Measurements from ENCODE around the gene BLM. TPM values are rescaled to one million over a fixed set of nuclear protein-coding genes. Genes with fewer than 3 reads are reported as not detected.
A peak's percentile ranks its signal among the peaks of the same experiment; 100 is the strongest.

Gene BLM
- polyA plus RNA-seq, 1 of the 3 experiments (the other 2 are of a cell fraction) = 2.7 TPM

GRCh38 chr15:90818251-90819210, 101.4 kb downstream of the BLM start:
- Histone ChIP-seq H3F3A (replicated peaks; ENCODE audit: insufficient read depth) (no peaks in the 10 kb centered on the region), H3K4me2 (no peak overlapping the region), H4K20me1 (ENCODE audit: insufficient read depth) (no peaks in the 10 kb centered on the region), H3K27me3 (ENCODE audit: insufficient read depth) (no peaks in the 10 kb centered on the region), H3K4me1 (ENCODE audit: control insufficient read depth in 1 of 2, insufficient read depth in 2 of 2, low read depth in 1 of 2, low read length in 1 of 2) (peaks cover 0 to 16% of the 10 kb centered on the region in 2 experiments; a peak in 1 of 4 replicates), H3K79me2 (ENCODE audit: insufficient read depth) (no peaks in the 10 kb centered on the region), H3K27ac (ENCODE audit: low read depth in 2 of 2, low read length in 1 of 2) (no peak overlapping the region), H3K9me2 (no peaks in the 10 kb centered on the region), H3K9ac (no peak overlapping the region), H3K4me3 (ENCODE audit: low read depth in 2 of 2, low read length in 1 of 2) (no peak overlapping the region), H3K36me3 (replicated peaks in 1 of 2; ENCODE audit: control insufficient read depth in 1 of 2, insufficient read depth in 2 of 2, low read length in 1 of 2) (no peaks in the 10 kb centered on the region), H2AFZ (ENCODE audit: low read depth) (no peak overlapping the region), H3K9me3 (no peaks in the 10 kb centered on the region)
- 77% methylated on average over 19 of the region's 26 CpGs for WGBS (ENCODE audit: low lambda C conversion rate)
- ChIA-PET POLR2A (interaction anchor here (0.6 kb wide), 1 partner anchor 15 kb away, joined by 4 read pairs; no protein-coding TSS in a partner anchor), CTCF (interaction anchor here (1.0 to 1.8 kb wide), 2 partner anchors 22 to 67 kb away, joined by 3 to 9 read pairs; no protein-coding TSS in a partner anchor)
- no peak for TF ChIP-seq NFIC (IDR thresholded peaks at IDR 0.05; ENCODE audit: borderline replicate concordance)
- TF ChIP-seq, protein P1, sequence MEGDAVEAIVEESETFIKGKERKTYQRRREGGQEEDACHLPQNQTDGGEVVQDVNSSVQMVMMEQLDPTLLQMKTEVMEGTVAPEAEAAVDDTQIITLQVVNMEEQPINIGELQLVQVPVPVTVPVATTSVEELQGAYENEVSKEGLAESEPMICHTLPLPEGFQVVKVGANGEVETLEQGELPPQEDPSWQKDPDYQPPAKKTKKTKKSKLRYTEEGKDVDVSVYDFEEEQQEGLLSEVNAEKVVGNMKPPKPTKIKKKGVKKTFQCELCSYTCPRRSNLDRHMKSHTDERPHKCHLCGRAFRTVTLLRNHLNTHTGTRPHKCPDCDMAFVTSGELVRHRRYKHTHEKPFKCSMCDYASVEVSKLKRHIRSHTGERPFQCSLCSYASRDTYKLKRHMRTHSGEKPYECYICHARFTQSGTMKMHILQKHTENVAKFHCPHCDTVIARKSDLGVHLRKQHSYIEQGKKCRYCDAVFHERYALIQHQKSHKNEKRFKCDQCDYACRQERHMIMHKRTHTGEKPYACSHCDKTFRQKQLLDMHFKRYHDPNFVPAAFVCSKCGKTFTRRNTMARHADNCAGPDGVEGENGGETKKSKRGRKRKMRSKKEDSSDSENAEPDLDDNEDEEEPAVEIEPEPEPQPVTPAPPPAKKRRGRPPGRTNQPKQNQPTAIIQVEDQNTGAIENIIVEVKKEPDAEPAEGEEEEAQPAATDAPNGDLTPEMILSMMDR (IDR thresholded peaks at IDR 0.05) = peak; percentile 18; the same call in 1 of the 2 replicates
- peak; percentile 40 for DNase-seq

GRCh38 chr15:90819390-90819789, 102.2 kb downstream of the BLM start:
- Histone ChIP-seq H3K4me3 (ENCODE audit: low read depth in 2 of 2, low read length in 1 of 2) (no peak overlapping the region), H3F3A (replicated peaks; ENCODE audit: insufficient read depth) (no peaks in the 10 kb centered on the region), H4K20me1 (ENCODE audit: insufficient read depth) (no peaks in the 10 kb centered on the region), H3K9ac (no peak overlapping the region), H3K4me1 (ENCODE audit: control insufficient read depth in 1 of 2, insufficient read depth in 2 of 2, low read depth in 1 of 2, low read length in 1 of 2) (peaks cover 0 to 16% of the 10 kb centered on the region in 2 experiments; a peak in 1 of 4 replicates), H3K27ac (ENCODE audit: low read depth in 2 of 2, low read length in 1 of 2) (no peak overlapping the region), H3K79me2 (ENCODE audit: insufficient read depth) (no peaks in the 10 kb centered on the region), H3K4me2 (no peak overlapping the region), H3K9me2 (no peaks in the 10 kb centered on the region), H3K9me3 (no peaks in the 10 kb centered on the region), H3K27me3 (ENCODE audit: insufficient read depth) (no peaks in the 10 kb centered on the region), H3K36me3 (replicated peaks in 1 of 2; ENCODE audit: control insufficient read depth in 1 of 2, insufficient read depth in 2 of 2, low read length in 1 of 2) (no peaks in the 10 kb centered on the region), H2AFZ (ENCODE audit: low read depth) (no peak overlapping the region)
- DNase-seq = no peak
- ChIA-PET CTCF (no interaction called here), POLR2A (no interaction called here)
- TF ChIP-seq, protein P2, sequence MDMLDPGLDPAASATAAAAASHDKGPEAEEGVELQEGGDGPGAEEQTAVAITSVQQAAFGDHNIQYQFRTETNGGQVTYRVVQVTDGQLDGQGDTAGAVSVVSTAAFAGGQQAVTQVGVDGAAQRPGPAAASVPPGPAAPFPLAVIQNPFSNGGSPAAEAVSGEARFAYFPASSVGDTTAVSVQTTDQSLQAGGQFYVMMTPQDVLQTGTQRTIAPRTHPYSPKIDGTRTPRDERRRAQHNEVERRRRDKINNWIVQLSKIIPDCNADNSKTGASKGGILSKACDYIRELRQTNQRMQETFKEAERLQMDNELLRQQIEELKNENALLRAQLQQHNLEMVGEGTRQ (IDR thresholded peaks at IDR 0.05; ENCODE audit: borderline replicate concordance, low read depth, low read length) = no peak
- no peak for TF ChIP-seq FOXM1 (IDR thresholded peaks at IDR 0.05; ENCODE audit: low read depth)
- no peak for TF ChIP-seq SIN3A (IDR thresholded peaks at IDR 0.05; ENCODE audit: borderline replicate concordance, low read depth, low read length)
- TF ChIP-seq JUND (IDR thresholded peaks at IDR 0.05) = no peak
- TF ChIP-seq FOSL2 (IDR thresholded peaks at IDR 0.05; ENCODE audit: borderline replicate concordance, low read depth) = no peak
- no peak for TF ChIP-seq PBX3 (IDR thresholded peaks at IDR 0.05)
- no peak for TF ChIP-seq ELF1 (IDR thresholded peaks at IDR 0.05)
- TF ChIP-seq GATA2 (CRISPR knock-in tag; IDR thresholded peaks at IDR 0.05) = no peak
- no peak for TF ChIP-seq TAF1 (IDR thresholded peaks at IDR 0.05; ENCODE audit: borderline replicate concordance, low read depth, low read length)
- TF ChIP-seq MXI1 (IDR thresholded peaks at IDR 0.05; ENCODE audit: low read depth, low read length) = no peak
- TF ChIP-seq CHD2 (IDR thresholded peaks at IDR 0.05; ENCODE audit: low read length, partially characterized antibody) = no peak
- TF ChIP-seq USF1 (IDR thresholded peaks at IDR 0.05; ENCODE audit: borderline replicate concordance, low read depth) = no peak
- TF ChIP-seq SMC3 (IDR thresholded peaks at IDR 0.05; ENCODE audit: low read depth, low read length) = no peak
- no peak for TF ChIP-seq POLR2AphosphoS5 (IDR thresholded peaks at IDR 0.05; ENCODE audit: low read depth, low read length)
- TF ChIP-seq RAD21 (IDR thresholded peaks at IDR 0.05; ENCODE audit: low read length) = no peak
- no peak for TF ChIP-seq YY1 (IDR thresholded peaks at IDR 0.05; ENCODE audit: low read depth)
- no peak for TF ChIP-seq ZBTB33 (IDR thresholded peaks at IDR 0.05; ENCODE audit: borderline replicate concordance, low read depth)
- 100% methylated on average over 2 of the region's 6 CpGs for WGBS (ENCODE audit: low lambda C conversion rate)

All from SK-N-SH (cell line).